Measurements from ENCODE around the gene ELANE.

The ELANE gene

GRCh38 chr19:892243-892893, 40.3 kb downstream of the ELANE start:
- Histone ChIP-seq H2AFZ (ENCODE audit: low read length) (no peak overlapping the region), H3K4me3 (ENCODE audit: low read length, poor library complexity, severe bottlenecking) (peak overlapping the region; percentile 83), H4K20me1 (ENCODE audit: insufficient read depth, low read length, poor library complexity, severe bottlenecking) (peaks cover 3% of the 10 kb centered on the region)

GRCh38 chr19:892894-893689, 41.0 kb downstream of the ELANE start, which contains the start of the genes MED16 and RNU6-9:
TSS of gene MED16 (minus strand) at chr19:893187. CDS start at chr19:891131, 2,056 bp downstream.
TSS of gene RNU6-9 (plus strand) at chr19:893484.
- Histone ChIP-seq H3K4me3 (ENCODE audit: low read length, poor library complexity, severe bottlenecking) (peak within 1 kb of the TSS; percentile 83), H3K27me3 (ENCODE audit: insufficient read depth, low read length, poor library complexity, severe bottlenecking) (no peaks in the 10 kb centered on the region), H3F3A (ENCODE audit: low read depth) (no peaks in the 10 kb centered on the region), H3K9me3 (ENCODE audit: insufficient read depth, low read depth, low read length) (no peaks in the 10 kb centered on the region), H4K20me1 (ENCODE audit: insufficient read depth, low read length, poor library complexity, severe bottlenecking) (peaks cover 3% of the 10 kb centered on the region), H2AFZ (ENCODE audit: low read length) (peak within 1 kb of the TSS; percentile 89), H3K9ac (ENCODE audit: low read depth, low read length, poor library complexity, severe bottlenecking) (peak within 1 kb of the TSS; percentile 82), H3K36me3 (ENCODE audit: insufficient read depth, low read length) (peaks cover 2% of the 10 kb centered on the region; the same call in 1 of the 2 replicates), H3K9me2 (replicated peaks; ENCODE audit: low read depth, low read length) (no peaks in the 10 kb centered on the region), H3K4me1 (ENCODE audit: insufficient read depth, low read length, poor library complexity, severe bottlenecking) (no peaks in the 10 kb centered on the region), H3K79me2 (ENCODE audit: insufficient read depth, low read length) (peaks cover 14% of the 10 kb centered on the region; the same call in 1 of the 2 replicates), H3K4me2 (ENCODE audit: low read depth, low read length, poor library complexity, severe bottlenecking) (peak within 1 kb of the TSS; percentile 98)
- TF ChIP-seq CTCF (conservative IDR thresholded peaks at IDR 0.05; ENCODE audit: low read length) (no peak), EZH2phosphoT487 (IDR thresholded peaks at IDR 0.05; ENCODE audit: borderline replicate concordance) (no peak)

More at GRCh38 chr19:892243-892893, 40.3 kb downstream of the ELANE start:
- Histone ChIP-seq H3K27me3 (ENCODE audit: insufficient read depth, low read length, poor library complexity, severe bottlenecking) (no peaks in the 10 kb centered on the region), H3F3A (ENCODE audit: low read depth) (no peaks in the 10 kb centered on the region), H3K79me2 (ENCODE audit: insufficient read depth, low read length) (peaks cover 14% of the 10 kb centered on the region; the same call in 1 of the 2 replicates), H3K9ac (ENCODE audit: low read depth, low read length, poor library complexity, severe bottlenecking) (peak overlapping the region; percentile 82), H3K9me3 (ENCODE audit: insufficient read depth, low read depth, low read length) (no peaks in the 10 kb centered on the region), H3K36me3 (ENCODE audit: insufficient read depth, low read length) (peaks cover 2% of the 10 kb centered on the region; the same call in 1 of the 2 replicates), H3K9me2 (replicated peaks; ENCODE audit: low read depth, low read length) (no peaks in the 10 kb centered on the region), H3K4me2 (ENCODE audit: low read depth, low read length, poor library complexity, severe bottlenecking) (peak overlapping the region; percentile 98), H3K4me1 (ENCODE audit: insufficient read depth, low read length, poor library complexity, severe bottlenecking) (no peaks in the 10 kb centered on the region)
- TF ChIP-seq EZH2phosphoT487 (IDR thresholded peaks at IDR 0.05; ENCODE audit: borderline replicate concordance) (no peak), CTCF (conservative IDR thresholded peaks at IDR 0.05; ENCODE audit: low read length) (no peak)

- Histone ChIP-seq H3K4me2 (ENCODE audit: low read depth, low read length, poor library complexity, severe bottlenecking) (no peak overlapping the region), H3F3A (ENCODE audit: low read depth) (no peaks in the 10 kb centered on the region), H3K4me3 (ENCODE audit: low read length, poor library complexity, severe bottlenecking) (no peak overlapping the region), H4K20me1 (ENCODE audit: insufficient read depth, low read length, poor library complexity, severe bottlenecking) (peaks cover 4% of the 10 kb centered on the region), H3K9me2 (replicated peaks; ENCODE audit: low read depth, low read length) (no peaks in the 10 kb centered on the region), H3K27me3 (ENCODE audit: insufficient read depth, low read length, poor library complexity, severe bottlenecking) (no peaks in the 10 kb centered on the region), H3K36me3 (ENCODE audit: insufficient read depth, low read length) (no peaks in the 10 kb centered on the region), H3K9me3 (ENCODE audit: insufficient read depth, low read depth, low read length) (no peaks in the 10 kb centered on the region), H3K9ac (ENCODE audit: low read depth, low read length, poor library complexity, severe bottlenecking) (no peak overlapping the region), H3K79me2 (ENCODE audit: insufficient read depth, low read length) (peaks cover 9% of the 10 kb centered on the region; the same call in 1 of the 2 replicates), H3K4me1 (ENCODE audit: insufficient read depth, low read length, poor library complexity, severe bottlenecking) (no peaks in the 10 kb centered on the region), H2AFZ (ENCODE audit: low read length) (no peak overlapping the region)
- no peak for TF ChIP-seq EZH2phosphoT487 (IDR thresholded peaks at IDR 0.05; ENCODE audit: borderline replicate concordance)
- no peak for TF ChIP-seq CTCF (conservative IDR thresholded peaks at IDR 0.05; ENCODE audit: low read length)
Observed at GRCh38 chr19:896434-896833, 44.3 kb downstream of the ELANE start.
